ENCODE data around the gene EFNB2.
A peak's percentile ranks its signal among the peaks of the same experiment; 100 is the strongest.

Gene EFNB2

GRCh38 chr13:106503730-106504453 lies 31.6 kb downstream of the EFNB2 start:
- FAIRE-seq (no peak), DNase-seq (ENCODE audit: insufficient read length, low spot score) (no peak)

DNA sequence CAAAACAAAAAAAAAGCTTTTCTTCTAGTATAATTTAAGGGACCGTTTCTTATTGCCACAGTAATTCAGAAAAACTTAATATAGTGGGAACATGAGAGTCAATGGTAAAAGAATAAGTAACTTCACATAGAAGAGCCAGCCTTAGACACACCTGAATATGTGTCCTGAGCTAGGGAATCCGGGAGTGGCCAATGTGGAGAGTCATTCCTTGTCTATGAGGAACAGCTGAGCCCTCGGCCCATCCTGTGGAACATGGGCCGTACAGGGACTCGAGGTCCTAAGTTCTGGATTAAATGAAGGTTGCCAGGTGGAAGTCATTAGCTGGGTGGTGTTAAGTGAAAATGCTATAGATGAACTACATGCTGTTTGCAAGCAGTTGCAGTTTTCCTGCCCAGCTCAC lies 32.2 kb downstream of the EFNB2 start:
- FAIRE-seq, result no peak
- no peak for DNase-seq (ENCODE audit: insufficient read length, low spot score)

DNA sequence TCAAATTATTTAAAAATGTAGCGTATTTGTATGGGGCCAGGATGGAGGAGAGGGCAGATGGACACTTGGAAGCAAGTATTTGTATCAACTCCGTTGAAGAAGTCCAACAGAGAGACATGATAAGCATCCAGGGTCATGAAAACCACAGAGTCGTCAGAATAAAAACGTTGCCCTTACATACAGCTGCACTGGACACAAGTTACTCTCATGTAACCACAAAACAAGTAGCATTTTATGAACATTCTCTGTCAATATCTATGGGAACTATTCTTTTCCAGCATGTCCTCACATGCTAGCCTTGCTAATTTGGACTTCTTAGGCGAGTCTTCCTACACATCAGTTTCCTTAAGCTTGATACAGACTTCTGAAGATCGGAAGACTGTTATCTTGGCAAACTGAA lies 35.0 kb downstream of the EFNB2 start:
- no peak for DNase-seq (ENCODE audit: insufficient read length, low spot score)
- peak; percentile 31 for FAIRE-seq

GRCh38 chr13:106499896-106500295 lies 35.6 kb downstream of the EFNB2 start:
- FAIRE-seq, result no peak
- DNase-seq (ENCODE audit: insufficient read length, low spot score), result no peak

DNA sequence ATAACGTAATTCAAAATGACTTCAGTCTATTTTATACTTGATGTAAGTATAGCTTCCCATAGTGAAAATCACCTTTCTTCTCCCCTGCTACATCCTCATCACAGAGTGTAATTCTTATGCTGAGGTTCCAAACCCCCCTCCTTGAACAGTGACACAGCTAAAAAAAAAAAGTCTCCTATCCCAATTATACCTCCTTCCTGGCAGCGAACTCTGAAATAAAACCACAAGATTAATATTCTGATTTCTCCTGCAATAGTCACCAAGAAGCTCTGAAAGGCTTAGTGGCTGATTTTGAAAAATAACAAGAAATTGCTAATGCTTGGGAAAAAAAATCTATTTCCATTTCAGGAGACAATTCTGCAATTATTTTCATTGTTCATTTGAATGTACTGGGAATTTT lies 36.3 kb downstream of the EFNB2 start:
- no peak for DNase-seq (ENCODE audit: insufficient read length, low spot score)
- FAIRE-seq, result no peak

DNA sequence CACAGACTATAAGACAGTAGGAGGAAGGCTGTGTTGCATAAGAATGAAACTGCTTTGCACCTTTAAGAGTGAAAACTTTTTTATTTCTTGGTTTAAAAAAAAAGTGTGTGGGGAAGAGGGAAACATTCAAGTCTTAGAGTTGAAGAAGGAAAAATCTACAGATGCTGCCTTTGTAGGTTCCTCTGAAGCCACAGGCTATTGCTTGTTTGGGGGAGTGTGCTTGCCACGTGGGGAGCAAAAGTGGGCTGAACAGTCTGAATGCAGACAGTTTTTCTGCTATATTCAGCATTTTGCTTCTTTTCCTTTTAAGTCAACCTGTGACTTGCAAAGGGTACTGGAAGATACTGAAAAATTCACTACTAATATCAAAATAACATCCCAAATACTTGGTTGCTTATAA lies 36.9 kb downstream of the EFNB2 start:
- no peak for FAIRE-seq

GRCh38 chr13:106498158-106498557 lies 37.3 kb downstream of the EFNB2 start:
- DNase-seq (ENCODE audit: insufficient read length, low spot score) (no peak), FAIRE-seq (no peak)

More for the DNA sequence above, 36.9 kb downstream of the EFNB2 start:
- no peak for DNase-seq (ENCODE audit: insufficient read length, low spot score)

GRCh38 chr13:106497079-106497478 lies 38.4 kb downstream of the EFNB2 start:
- DNase-seq (ENCODE audit: insufficient read length, low spot score) (no peak), FAIRE-seq (no peak)

DNA sequence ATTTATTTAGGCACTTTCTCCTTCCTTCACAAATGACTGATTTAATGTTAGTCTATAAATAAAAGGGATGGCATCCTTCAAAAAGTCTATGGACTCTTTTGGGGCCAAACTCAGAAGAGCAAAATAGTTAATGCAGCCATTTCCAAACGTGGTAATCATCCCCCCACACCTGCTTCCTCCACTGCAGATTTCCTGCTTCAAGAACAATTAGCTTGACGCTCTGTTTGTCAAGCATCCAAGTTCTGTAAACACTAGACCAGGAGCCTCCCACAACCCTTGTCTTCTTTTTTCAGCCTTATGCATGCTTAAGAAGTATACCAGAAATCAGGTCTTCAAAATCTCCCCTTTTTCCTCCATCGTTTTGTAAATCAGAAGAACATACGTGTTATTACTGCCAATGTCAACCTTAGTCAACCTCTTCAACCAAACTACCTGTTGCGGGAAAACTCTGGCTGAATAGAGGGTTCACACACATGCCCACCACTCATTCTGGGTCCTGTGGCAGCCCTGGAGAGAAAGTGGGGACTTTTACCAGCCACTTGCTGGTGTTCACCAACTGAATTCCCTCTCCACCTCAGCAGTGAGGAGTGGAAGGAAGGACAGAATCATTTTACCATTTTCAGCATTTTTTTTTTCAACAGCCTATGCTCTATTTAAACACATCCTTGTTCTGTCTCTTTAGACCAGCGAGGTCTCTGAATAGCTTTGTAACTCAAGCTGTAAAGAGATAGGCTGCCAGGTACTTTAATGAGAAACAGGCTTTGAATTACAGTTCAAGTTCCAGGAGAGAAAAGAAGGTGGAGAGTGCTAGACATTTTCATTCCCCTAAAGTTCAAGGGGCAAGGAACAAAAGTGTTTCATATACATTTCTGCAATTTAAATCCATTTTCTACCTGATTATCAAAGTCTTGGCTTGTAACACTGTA lies 39.1 kb downstream of the EFNB2 start:
- no peak for DNase-seq (ENCODE audit: insufficient read length, low spot score)
- FAIRE-seq, result no peak

GRCh38 chr13:106494936-106495335 lies 40.5 kb downstream of the EFNB2 start:
- DNase-seq (ENCODE audit: insufficient read length, low spot score) (no peak), FAIRE-seq (no peak)

GRCh38 chr13:106494506-106494905 lies 41.0 kb downstream of the EFNB2 start:
- DNase-seq (ENCODE audit: insufficient read length, low spot score), result no peak
- FAIRE-seq, result no peak

DNA sequence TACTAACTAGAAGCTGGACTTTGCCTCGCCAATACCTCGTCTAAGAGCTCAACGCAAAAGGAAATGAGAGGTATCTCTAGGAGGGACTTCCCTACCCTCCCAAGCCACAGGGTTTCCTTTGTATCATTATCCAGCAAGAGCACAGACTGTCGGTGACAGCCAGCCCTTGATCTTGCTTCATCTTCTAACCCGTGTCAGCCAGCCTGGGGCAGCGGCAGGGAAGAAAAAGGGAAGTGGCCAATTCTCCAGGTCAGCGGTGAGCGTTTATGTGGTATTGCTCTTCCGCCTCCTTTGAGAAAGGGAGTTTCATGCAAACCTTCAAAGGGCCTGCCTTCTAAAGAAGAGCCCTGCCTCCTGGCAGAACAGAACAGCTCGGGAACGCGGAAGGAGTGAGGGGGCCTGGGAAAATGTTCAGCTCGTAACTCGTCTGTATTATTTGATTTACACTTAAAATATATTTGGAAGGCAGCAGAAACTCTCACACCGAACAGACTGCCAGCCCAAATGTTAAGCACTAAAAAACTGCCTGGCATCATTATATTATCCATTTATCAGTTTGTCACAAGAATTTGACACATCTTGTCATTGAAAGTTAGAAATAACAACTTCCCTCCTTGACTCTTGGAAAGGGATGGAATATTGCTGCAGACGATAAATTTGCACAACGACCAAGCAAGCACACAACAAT lies 41.8 kb downstream of the EFNB2 start:
- DNase-seq (ENCODE audit: insufficient read length, low spot score), result no peak
- peak; percentile 90 for FAIRE-seq

DNA sequence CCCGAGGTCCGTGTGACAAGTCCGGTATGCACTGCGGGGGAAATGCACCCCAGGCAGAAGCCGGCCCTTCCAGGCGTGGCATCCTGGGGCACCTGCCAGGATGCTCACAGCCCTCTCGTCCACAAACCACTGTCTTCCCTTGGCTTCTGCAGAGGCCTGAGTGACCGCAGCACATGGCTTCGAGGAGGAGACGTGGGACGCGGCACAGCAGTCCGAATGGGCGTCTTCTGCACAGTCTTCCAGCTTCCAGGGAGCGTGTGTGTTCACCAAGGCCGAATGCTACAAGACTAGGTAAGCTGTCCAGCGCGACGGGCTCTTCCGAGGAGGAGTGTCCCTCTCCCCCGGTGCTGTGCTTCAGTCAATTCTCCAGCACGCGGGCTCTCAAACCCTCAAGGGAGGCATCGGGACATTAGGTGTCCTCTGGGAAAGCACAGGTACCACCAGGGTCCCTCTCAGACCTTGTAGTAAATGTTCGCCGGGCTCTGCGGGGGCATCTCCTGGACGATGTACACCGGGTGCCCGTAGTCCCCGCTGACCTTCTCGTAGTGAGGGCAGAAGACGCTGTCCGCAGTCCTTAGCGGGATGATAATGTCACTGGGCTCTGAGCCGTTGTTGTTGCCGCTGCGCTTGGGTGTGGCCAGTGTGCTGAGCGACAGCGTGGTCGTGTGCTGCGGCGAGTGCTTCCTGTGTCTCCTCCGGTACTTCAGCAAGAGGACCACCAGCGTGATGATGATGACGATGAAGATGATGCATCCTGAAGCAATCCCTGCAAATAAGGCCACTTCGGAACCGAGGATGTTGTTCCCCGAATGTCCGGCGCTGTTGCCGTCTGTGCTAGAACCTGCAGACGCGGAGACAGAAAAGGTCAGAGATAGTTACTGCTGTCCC lies 42.6 kb downstream of the EFNB2 start:
- no peak for FAIRE-seq
- DNase-seq (ENCODE audit: insufficient read length, low spot score), result no peak

GRCh38 chr13:106491928-106492587 lies 43.4 kb downstream of the EFNB2 start:
- FAIRE-seq (no peak), DNase-seq (ENCODE audit: insufficient read length, low spot score) (no peak)

DNA sequence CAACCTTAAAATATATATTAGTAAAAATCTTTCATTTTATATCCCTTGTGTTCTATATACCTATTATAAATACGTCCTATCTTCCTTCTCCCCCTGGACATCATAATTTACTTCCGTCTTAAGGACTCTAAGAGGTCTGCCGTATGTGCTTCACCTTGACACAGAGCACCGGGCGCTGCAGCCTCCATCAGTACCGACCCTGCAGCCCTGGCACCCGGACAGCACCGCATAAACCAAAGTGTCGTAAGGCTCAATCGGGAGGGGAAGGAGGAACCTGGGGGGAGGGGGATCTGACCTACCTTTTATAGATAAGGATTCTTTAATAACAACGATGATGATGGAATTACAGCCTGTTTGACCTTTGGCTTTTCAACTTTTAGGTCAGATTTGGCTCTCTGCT lies 44.0 kb downstream of the EFNB2 start:
- DNase-seq (ENCODE audit: insufficient read length, low spot score) (no peak), FAIRE-seq (no peak)

GRCh38 chr13:106490569-106491321 lies 44.7 kb downstream of the EFNB2 start:
- peak; percentile 49 for FAIRE-seq
- DNase-seq (ENCODE audit: insufficient read length, low spot score), result no peak

DNA sequence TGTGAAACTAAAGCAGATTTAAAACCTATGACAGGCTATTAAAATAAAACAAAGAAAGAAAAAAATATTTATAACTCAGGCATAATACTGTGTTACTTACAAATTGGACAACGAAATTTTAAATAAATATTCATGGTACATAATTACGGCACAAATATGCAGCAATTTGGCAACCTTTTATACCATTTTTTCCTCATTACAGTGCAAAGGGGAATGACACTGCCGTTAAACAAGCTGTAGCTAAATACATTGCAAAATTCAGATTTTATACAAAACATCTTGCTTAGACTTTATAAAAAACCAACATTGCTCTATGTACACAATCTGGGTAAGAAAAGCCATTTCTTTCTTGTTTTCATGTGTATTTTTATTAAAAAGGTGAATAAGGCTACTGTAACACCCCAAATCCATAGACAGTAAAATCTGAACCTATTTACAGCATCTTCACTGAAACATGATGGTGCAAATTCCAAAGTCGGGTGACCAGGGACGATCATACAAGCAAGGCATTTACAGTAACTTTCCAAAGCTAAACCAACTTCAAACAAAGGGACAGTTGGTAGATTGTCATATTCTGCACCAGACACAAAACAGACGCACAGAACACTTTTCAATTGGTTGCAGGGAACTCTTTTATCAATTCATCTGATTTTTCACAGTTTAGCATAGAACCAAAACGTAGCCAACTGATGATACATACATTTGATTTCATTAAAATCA lies 45.5 kb downstream of the EFNB2 start:
- FAIRE-seq, result no peak

DNA sequence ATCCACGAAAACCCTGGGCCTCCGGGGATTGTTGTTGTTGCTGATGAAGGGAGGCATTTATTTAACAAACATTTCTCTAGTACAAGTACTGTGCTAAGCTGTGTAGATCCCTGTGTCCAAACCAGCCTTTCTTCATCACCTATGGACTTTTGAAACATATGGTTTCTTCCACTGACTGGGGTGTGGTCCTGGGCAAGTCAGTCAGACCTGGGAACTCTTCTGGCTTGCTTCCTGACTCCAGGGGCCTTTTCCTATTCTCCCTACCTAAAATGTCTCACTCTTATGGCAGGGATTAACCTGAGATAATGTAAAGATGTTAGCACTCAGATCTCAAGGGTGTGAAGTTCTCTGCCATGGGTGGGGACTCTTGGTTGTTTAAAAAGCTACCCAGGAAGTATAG lies 46.8 kb downstream of the EFNB2 start:
- no peak for DNase-seq (ENCODE audit: insufficient read length, low spot score)
- no peak for FAIRE-seq

More for the DNA sequence above, 45.5 kb downstream of the EFNB2 start:
- DNase-seq (ENCODE audit: insufficient read length, low spot score), result no peak

All from GM19239 (cell line).